Activated gamma-delta T cell treated with anti-CD3 and anti-CD28 coated beads, Interleukin-2, amount 50 U/mL, for 16 hours (primary cell): ENCODE measurements around the gene PSMD9.
"Not testable (repeated sequence)": the region's sequence is repeated elsewhere in the genome, so short reads cannot be mapped to it uniquely, and the experiment has no call there.

Experiments used
- DNase-seq: peaks from one replicate; pipeline ENCODE4 v3.0.0-alpha.2; 2020; ENCODE audit warnings: low read depth

Gene PSMD9

GRCh38 chr12:121921066-121921465 lies 32.5 kb downstream of the PSMD9 start:
- no peak for DNase-seq

GRCh38 chr12:121925358-121925695 lies 36.7 kb downstream of the PSMD9 start:
- no peak for DNase-seq

DNA sequence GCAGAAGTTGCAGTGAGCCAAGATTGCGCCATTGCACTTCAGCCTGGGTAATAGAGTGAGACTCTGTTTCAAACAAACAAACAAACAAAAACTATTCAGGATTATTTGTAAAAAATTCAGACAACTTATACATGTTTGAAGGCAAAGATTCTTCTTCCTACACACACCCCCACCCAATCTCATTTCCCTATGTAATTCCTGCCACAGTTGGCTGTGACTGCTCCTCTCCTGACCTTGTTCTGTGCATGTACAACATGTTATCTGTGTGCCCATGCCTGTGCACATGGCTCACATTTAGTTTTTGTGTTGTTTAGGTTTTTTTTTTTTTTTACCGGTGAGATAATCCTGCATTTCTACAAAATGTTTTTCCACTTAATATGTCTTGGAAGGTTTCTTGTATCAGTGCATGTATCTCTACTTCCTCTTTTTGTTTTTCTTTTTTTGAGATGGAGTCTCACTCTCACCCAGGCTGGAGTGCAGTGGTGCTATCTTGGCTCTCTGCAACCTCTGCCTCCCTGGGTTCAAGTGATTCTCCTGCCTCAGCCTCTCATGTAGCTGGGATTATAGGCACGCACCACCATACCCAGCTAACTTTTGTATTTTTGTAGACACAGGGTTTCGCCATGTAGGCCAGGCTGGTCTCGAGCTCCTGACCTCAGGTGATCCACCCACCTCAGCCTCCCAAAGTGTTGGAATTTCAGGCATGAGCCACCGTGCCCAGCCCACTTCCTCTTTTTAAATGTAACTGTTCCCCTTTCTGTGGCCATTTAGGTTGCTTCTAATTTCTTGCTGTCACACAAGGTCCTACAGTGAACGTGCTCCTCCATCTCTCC lies 38.5 kb downstream of the PSMD9 start:
- DNase-seq, result no peak

DNA sequence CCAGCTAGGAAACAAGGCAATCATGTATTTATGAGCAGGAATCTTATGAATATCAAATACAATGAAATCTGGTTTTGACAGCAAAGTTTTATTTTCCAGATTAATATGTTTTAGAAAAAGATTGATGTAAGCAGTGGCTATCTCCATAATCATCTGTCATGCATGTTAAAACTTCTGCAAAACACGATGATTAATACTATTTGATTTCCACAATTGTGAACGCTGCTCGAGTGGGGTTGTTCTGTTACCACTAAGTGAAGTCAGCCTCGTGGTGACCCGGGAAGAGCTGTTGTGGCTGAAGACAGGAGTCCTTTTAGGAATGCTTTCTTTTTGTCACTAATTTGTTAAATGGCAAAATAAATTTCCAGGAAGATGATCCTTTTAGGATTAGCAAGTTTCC lies 39.2 kb downstream of the PSMD9 start:
- DNase-seq, result no peak

DNA sequence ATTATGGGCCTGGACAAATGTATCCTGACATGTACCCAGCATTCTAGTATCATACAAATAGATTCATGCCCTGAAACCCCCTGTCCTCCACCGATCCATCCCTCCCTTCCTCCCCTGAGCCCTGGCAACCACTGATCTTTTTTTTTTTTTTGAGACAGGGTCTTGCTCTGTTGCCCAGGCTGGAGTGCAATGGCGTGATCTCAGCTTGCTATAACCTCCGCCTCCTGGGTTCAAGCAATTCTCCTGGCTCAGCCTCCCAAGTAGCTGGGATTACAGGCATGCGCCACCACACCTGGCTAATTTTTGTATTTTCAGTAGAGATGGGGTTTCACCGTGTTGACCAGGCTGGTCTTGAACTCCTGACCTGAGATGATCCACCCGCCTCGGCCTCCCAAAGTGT lies 41.0 kb downstream of the PSMD9 start:
- DNase-seq, result not testable (repeated sequence)

DNA sequence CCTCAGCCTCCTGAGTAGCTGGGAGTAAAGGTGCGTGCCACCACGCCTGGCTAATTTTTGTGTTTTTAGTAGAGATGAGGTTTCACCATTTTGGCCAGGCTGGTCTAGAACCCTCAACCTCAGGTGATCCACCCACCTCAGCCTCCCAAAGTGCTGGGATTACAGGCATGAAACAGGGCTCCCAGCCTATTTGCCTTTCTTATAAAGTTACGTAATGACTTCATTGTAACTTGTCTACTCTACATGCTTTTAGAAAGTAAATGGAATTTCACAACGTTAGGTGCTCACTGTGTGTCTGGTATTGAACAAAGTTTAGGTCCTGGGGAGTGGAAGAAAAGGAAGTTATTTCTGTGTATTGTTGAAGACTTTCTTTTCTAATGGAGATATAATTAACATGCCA lies 42.3 kb downstream of the PSMD9 start:
- DNase-seq, result no peak

DNA sequence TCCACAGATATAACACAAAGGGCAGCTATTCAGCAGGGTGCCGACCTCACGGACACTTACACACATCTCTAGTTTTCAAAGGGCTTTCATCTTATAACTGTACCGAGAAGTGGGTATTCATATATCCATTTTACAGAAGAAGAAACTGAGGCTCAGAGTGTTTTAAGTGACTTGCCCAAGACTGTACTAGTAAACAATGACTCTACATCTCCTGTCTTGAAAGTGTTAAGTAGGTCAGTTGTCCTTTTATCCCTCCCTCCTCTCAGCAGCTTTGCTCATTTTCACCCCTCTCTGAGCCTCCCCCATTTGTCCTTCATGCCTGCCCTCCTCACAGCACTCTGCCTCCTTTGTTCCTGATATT lies 43.6 kb downstream of the PSMD9 start:
- DNase-seq, result no peak

DNA sequence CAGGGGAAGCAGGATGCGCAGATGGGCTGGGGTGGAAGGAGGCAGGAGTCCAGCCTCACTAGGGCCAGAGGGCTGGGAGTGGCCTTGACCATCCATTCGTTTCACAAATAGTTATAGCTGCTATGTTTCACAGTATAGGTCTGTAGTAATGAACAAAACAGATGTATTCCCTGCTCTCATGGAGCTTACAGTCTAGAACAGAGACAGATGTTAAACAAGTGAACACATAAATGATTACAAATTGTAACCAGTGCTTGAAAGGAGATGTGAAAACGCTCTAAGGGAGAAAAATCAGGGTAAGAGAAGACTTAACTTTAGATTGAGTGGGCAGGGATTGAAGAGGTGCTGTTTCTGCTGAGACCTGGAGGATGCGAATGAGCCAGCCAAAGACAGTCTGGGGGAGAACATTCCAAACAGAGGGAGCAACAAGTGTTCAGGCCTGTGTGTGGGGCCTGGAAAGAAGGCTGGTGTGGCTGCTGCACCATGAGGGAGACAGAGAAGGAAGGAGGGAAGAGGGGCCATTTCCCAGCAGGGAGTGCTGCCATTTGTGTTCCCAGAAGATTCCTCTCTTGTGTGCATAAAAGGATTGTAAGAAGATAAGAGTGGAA lies 44.4 kb downstream of the PSMD9 start:
- DNase-seq, result no peak

DNA sequence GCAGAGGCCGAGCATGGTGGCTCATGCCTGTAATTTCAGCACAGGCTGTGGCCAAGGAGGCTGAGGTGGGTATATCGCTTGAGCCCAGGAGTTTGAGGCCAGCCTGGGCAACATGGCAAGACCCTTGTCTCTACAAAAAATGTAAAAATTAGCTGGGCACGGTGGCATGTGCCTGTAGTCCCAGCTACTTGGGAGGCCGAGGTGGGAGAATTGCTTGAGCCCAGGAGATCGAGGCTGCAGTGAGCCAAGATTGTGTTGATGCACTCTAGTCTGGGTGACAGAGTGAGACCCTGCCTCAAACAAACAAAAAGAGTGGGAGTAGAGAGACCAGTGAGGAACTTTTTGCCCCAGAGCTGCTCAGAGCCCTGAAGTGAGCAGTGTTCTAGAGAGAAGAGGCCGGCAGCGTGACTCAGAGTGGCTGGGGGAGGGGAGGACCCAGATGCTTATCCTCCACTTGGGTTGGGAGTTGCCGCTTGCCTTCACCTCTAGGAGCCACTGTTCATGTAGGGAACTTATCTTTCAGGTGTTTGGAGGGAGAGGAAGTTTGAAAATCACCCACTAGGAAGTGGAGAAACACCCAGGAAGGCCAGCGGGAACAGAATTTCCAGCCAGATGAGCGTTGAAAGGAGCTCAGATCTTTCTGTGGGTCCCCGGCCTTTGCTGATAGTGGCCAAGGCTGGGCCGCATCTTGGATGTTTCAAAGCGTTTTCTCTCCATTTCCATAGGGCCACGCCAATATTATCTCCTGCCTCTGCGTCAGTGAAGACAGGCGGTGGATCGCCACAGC lies 45.1 kb downstream of the PSMD9 start:
- no peak for DNase-seq

- DNase-seq, result no peak
Observed at GRCh38 chr12:121934309-121934664, 45.7 kb downstream of the PSMD9 start.

GRCh38 chr12:121937654-121938053 lies 49.1 kb downstream of the PSMD9 start:
- no peak for DNase-seq

DNA sequence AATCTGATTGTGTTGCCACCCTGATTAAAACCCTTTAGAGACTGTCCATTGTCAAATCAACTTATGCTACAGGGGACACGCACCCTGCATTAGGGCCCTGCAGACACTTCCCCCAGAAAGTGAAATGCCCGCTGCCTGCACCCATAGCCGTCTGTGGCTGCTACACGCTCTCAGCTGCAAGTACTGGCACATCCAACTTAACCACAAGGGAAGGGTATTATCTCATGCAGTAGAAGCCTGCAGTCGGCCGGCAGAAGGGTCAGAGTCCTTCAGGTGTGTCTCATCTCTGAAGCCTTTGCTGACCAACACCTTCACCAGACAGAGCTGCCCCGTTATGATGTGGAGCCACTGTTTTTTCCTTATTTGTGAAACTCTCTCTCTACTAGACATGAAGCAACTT lies 50.6 kb downstream of the PSMD9 start:
- no peak for DNase-seq

GRCh38 chr12:121939992-121940766 lies 51.6 kb downstream of the PSMD9 start:
- DNase-seq, result no peak

DNA sequence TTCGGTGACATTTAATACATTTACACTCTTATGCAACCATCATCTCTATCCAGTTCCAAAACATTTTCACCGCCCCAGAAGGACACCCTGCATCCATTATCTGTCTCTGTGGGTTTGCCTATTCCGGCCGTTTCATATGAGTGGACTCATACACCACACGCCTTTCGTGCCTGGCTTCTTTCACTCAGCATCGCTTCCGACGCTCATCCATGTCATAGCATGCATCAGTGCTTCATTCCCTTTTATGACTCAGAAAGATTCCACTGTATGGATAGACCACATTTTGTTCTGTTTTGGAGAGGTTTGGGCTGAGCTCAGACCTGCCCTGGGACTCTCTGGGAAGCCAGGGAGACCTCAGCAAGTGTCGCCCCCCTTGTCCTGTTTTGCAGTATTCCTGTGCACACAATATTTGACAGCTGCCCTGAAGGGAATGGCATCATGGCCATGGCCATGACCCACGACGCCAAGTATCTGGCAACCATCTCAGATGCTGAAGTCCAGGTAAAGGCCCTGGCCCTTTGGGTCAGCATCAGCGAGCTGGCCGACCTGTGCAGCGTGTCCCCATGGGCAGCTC lies 53.6 kb downstream of the PSMD9 start:
- DNase-seq, result no peak

DNA sequence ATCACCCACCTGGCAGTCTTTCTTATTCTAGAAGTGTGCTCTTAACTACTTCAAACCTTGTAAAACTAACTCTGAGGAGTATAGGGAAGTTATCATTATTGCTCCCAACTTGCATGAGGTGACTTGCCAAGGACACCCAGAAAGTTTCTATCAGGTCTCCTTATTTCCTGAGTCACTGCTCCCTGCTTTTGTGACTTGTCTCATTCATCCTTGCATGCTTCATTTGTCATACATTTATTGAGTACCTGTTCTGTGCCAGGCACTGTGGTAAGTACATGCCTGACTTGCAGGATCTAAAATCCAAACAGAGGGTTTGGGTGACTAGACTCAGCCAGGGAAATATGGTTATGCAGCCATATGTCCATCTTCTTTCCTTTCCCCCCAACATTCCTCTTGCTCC lies 55.3 kb downstream of the PSMD9 start:
- no peak for DNase-seq

GRCh38 chr12:121946313-121947025 lies 57.9 kb downstream of the PSMD9 start:
- no peak for DNase-seq

- DNase-seq, result no peak
Observed at GRCh38 chr12:121947981-121948380, 59.4 kb downstream of the PSMD9 start.

- DNase-seq, result no peak
Observed at GRCh38 chr12:121949648-121950397, 61.2 kb downstream of the PSMD9 start.

DNA sequence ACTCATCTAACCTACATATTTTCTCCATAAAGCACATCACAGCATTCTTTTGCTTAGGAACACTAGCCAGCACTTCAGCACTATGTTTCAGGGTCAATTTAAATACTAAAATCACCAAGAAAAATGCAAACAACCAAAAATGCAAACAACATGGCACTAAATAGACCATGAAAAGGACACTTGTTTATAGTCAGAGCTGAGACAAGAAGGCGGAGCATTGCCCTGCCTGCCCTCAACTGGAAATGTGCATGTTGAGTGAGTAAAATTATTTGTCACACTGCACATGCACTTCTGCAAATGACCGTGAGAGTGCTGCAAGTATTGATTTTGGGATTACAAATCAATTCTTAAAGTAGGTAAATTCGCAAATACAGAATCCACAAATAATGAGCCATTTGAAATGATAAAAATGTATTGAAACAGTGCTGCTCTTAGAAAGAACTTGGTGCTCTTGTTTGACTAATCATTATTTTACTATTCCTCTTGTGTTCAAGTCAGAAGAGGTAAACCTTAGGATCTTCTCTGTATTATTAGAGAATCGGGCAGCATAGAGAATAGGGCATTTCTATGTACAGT lies 64.6 kb downstream of the PSMD9 start:
- DNase-seq, result no peak

GRCh38 chr12:121953695-121954094 lies 65.1 kb downstream of the PSMD9 start:
- no peak for DNase-seq
